ENCODE measurements around the gene SYNPO.

Gene SYNPO

GRCh38 chr5:150607991-150608390, 32.5 kb upstream of the SYNPO start:
- DNase-seq, result no peak

GRCh38 chr5:150608991-150609390, 31.5 kb upstream of the SYNPO start:
- no peak for DNase-seq

- no peak for DNase-seq
Observed at GRCh38 chr5:150609843-150610584, 30.4 kb upstream of the SYNPO start.

- DNase-seq, result no peak
Observed at GRCh38 chr5:150611026-150611425, 29.4 kb upstream of the SYNPO start.

GRCh38 chr5:150612405-150612804, 28.1 kb upstream of the SYNPO start:
- DNase-seq, result no peak

GRCh38 chr5:150612905-150613670, 27.4 kb upstream of the SYNPO start:
- no peak for DNase-seq

- no peak for DNase-seq
Observed at GRCh38 chr5:150613991-150614660, 26.3 kb upstream of the SYNPO start.

- no peak for DNase-seq
Observed at GRCh38 chr5:150614661-150615060, 25.8 kb upstream of the SYNPO start.

- DNase-seq, result no peak
Observed at GRCh38 chr5:150615141-150615699, 25.2 kb upstream of the SYNPO start.

GRCh38 chr5:150616024-150616470, 24.4 kb upstream of the SYNPO start:
- no peak for DNase-seq

GRCh38 chr5:150616506-150616905, 24.0 kb upstream of the SYNPO start:
- DNase-seq, result no peak

GRCh38 chr5:150618163-150618562, 22.3 kb upstream of the SYNPO start:
- no peak for DNase-seq

- DNase-seq, result no peak
Observed at GRCh38 chr5:150618588-150619281, 21.7 kb upstream of the SYNPO start.

GRCh38 chr5:150619359-150620230, 20.9 kb upstream of the SYNPO start:
- no peak for DNase-seq

- no peak for DNase-seq
Observed at GRCh38 chr5:150621301-150621700, 19.2 kb upstream of the SYNPO start.

- DNase-seq, result no peak
Observed at GRCh38 chr5:150622157-150622556, 18.3 kb upstream of the SYNPO start.

- no peak for DNase-seq
Observed at GRCh38 chr5:150623152-150623877, 17.1 kb upstream of the SYNPO start.

GRCh38 chr5:150623878-150624216, 16.6 kb upstream of the SYNPO start:
- no peak for DNase-seq

GRCh38 chr5:150624334-150625163, 15.9 kb upstream of the SYNPO start:
- no peak for DNase-seq

- no peak for DNase-seq
Observed at GRCh38 chr5:150625164-150625535, 15.3 kb upstream of the SYNPO start.
